GM18907 (cell line): Measurements from ENCODE around the gene GRIK2.

Source experiments
- ATAC-seq: cut with Tn5 transposase; IDR thresholded peaks from one replicate; pipeline ENCODE4 v1.9.1; 2021; ENCODE audit warnings: mild to moderate bottlenecking, moderate library complexity; ENCODE audit not compliant: unreplicated experiment

Gene GRIK2

DNA sequence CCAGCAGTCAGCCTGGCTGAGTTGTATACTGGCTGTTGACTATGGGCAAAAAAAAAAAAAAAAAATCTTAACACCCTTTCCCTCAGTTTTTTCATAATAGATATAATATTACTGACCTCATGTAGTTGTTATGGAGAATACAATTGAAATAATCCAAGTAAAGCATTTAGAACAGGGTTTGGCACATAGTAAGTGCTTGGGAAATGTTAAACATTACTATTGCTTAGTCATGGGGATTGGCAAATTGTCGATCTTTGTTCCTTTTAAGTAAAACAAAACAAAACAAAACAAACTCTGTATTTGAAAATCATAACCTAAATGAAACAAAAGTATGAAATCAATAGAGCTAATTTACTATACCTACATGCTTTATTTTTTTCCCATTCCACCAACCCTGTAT, 458.4 kb downstream of the GRIK2 start:
- ATAC-seq, result no peak

GRCh38 chr6:101853231-101854085, 459.9 kb downstream of the GRIK2 start:
- ATAC-seq, result no peak

- no peak for ATAC-seq
Observed at GRCh38 chr6:101876431-101876830, 482.9 kb downstream of the GRIK2 start.

DNA sequence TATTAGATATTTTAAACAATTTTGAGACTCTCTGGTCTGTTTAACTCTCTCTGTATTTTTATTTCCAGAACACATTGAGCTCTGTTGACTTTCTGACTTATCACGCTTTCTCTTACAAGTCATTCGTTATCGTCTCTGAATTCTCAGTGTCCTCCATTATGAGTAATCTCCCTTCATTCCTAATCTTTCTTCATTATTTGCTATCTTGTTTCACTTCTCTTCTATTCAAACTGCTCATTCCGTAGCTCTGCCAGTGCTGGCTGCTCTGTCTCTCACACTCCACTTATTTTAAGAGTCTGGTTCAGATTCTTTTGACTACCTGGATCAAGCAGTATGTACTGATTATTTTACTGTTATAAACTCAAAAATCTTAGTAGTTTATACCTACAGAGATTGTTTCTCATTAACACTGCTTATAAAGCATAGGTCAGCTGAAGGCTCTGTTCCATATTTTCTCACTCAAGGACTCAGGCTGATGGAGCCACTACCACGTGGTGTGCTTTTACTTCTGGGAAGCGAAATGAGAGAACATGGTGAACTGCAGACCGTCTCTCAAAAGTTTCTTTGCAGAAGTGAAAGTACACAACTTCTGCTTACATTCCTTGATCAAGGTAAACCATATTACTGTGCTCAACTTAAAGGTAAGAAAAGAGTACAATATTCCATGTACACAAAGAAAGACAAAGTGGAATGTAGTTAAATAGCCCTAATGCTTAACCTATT, 485.2 kb downstream of the GRIK2 start:
- ATAC-seq, result no peak

GRCh38 chr6:101879782-101880181, 486.3 kb downstream of the GRIK2 start:
- no peak for ATAC-seq

DNA sequence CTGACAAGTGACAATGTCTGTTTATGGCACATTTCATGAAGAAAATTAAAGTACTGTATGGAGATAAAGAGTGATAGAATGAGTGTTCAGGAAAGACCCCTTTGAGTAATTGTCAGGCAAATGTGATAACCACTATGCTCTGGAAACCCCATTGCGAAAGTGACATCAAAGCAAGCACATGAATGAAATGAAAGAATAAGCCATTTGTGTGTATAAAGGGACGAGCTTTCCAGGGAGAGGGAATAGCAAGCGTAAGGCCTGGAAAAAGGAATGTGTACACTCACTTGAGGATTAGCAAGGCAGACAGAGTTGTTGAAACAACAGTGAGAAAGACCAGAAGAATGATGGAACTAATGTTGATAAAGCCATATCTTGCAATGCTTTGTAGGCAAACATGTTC, 490.0 kb downstream of the GRIK2 start:
- ATAC-seq, result no peak

- no peak for ATAC-seq
Observed at GRCh38 chr6:101887532-101887931, 494.0 kb downstream of the GRIK2 start.

DNA sequence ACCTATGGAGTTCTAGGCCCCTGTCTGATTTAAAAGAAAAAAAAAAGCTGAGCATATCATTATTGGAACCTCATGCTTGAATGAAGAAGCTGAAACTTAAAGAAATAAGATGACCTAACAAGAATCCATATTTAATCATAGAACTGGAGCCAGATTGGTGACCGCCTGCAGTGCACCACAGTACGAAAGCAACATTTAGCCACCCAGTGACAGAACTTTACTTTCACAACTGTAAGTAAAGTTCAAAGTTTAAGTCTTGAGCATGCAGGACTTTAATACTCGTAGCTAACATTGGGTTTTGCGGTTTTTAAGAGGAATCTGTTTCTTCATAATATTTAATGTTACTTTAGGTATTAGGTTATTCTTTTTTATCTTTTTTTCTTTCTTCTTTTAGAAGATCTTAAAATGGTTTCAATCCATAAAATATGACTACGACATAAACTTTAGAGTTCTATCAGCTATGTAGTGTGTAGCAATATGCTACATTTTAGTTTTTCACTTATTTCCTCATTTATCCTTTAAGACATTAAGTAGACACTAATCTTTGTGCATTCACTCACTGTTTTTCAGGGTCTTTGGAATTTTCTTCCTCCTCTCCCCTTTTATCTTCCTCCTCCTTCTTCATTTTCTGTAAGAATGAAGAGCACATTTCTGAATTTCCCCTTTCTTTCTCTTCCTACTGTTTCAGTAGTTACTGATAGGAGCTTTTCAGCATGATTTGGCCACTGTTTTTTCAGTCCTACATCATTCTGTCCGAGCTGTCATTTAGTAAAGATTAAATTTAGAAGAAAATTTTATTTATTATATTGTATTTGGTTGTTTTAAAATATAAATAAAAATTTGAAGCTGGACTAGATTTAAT, 514.1 kb downstream of the GRIK2 start:
- no peak for ATAC-seq

- no peak for ATAC-seq
Observed at GRCh38 chr6:101909366-101909765, 515.9 kb downstream of the GRIK2 start.

- no peak for ATAC-seq
Observed at GRCh38 chr6:101912311-101912710, 518.8 kb downstream of the GRIK2 start.

- ATAC-seq, result no peak
Observed at GRCh38 chr6:101918471-101918870, 525.0 kb downstream of the GRIK2 start.

GRCh38 chr6:101921829-101922450, 528.4 kb downstream of the GRIK2 start:
- ATAC-seq, result no peak

GRCh38 chr6:101926149-101926925, 532.8 kb downstream of the GRIK2 start:
- no peak for ATAC-seq

DNA sequence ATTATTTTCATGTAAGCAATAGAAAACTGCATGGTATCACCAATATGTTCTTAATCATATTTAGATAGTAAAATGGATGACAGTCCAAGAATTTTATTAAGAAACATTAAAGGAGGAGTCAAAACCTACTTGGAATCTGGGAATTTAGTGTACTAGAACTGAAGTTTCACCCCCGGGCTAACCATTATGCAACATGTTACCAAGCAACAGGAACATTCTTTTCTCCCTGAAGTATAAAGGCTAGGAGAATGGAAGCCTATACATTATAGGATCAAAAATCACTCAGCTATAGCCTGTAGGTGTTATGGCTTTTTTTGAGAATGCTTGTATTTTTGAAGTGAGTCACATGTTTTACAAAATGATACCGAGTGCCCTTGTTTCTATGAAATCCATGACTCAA, 538.3 kb downstream of the GRIK2 start:
- no peak for ATAC-seq

DNA sequence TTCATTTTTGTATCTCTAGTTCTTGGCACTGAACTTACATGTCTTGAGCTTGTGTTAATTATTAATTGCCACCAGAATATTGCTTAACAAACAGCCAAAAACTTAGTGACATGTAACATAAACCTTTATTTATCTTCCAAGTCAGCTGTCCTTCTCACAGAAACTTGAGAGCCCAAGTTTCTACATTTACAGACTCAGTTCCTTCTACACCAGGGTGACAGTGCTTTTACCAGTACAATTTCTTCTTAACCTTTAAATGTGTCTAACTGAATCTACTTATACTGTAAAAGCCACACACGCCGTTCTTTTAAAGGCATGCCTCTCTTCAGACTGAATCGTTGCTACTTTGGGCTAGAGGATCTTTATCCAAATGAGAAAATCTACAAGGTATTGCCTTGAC, 539.2 kb downstream of the GRIK2 start:
- no peak for ATAC-seq

DNA sequence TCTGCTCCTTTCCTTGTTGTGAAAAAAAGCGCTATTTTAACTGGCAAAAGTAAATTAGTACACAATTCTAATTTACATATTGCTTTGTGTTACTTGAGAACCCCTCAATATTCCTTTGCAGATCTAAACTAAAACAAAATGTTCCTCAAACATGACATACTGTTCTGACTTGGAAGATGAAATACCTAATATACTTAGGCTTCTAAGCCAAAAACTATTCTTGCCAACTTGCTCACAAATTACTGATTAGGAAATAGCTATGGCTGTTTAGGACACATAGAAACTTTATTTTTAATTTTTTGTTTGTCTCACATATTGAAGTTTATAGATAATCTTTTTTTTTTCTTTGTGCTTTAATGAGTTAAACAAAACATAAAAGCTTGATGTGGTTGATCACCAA, 542.2 kb downstream of the GRIK2 start:
- no peak for ATAC-seq

DNA sequence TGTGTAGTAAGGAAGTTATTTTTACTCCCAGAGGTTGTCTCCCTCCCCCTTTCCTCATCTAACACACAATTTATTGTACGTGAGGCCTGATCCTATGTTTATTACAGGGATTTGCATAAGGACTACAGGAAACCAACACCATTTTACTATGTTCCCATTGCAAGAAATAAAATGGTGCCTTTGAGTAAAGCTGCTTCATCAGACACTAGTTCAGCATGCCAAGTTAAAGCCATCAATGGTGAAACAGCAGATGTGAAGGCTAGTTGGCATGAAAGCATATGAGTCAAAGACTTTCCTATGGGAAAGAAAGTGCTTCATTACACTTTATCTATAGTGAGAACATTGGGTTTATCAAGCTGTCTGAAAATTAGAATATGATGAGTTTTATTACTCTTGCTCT, 543.0 kb downstream of the GRIK2 start:
- ATAC-seq, result no peak

DNA sequence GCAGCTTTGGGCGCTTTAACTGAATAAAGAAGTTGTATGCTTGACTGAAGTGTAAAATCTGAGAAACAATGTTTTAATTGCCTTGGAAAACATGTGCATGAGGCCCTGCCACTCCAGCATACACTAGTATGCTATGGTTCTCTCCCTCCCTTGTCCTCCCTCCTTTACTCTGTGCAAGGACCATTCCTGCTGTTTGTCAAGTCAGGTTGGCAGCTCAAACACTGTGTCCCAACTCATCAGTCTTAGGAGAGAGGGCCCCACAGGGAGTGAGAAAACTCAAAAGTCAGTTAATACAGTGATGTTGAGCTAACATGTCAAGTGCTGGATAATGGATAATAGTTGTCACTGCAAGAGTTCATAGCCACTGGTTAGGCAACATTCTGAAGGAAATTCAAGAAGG, 543.6 kb downstream of the GRIK2 start:
- no peak for ATAC-seq

GRCh38 chr6:101940391-101940790, 546.9 kb downstream of the GRIK2 start:
- no peak for ATAC-seq

GRCh38 chr6:101956961-101957360, 563.5 kb downstream of the GRIK2 start:
- ATAC-seq, result no peak
